ENCODE data around the gene KIRREL1. TPM values are rescaled to one million over a fixed set of nuclear protein-coding genes. Genes with fewer than 3 reads are reported as not detected.
A peak's percentile ranks its signal among the peaks of the same experiment; 100 is the strongest.

KIRREL1 gene
- total and polyA plus RNA-seq, 2 donors (not counting 1 experiment from before 2014, with no cell fraction given) = 55.5 to 123 TPM

- Histone ChIP-seq H3K9ac (ENCODE audit: insufficient read depth, low read length) (no peak overlapping the region), H3K27me3 (ENCODE audit: control insufficient read depth, insufficient read depth, low read length) (no peaks in the 10 kb centered on the region), H2AFZ (ENCODE audit: low read length) (no peak overlapping the region), H3K79me2 (ENCODE audit: control insufficient read depth, insufficient read depth, low read length) (peaks cover 62% of the 10 kb centered on the region), H3K4me3 (replicated peaks in 1 of 4; ENCODE audit: control extremely low read depth in 1 of 4, insufficient read depth in 1 of 4, low read depth in 3 of 4, low read length in 4 of 4) (no peak overlapping the region), H3K4me2 (ENCODE audit: extremely low read depth, insufficient read depth, low read length) (no peak overlapping the region), H3K27ac (ENCODE audit: insufficient read depth, low read length) (no peak overlapping the region), H4K20me1 (ENCODE audit: control insufficient read depth, extremely low read depth, insufficient read depth, low read length) (peaks cover 2% of the 10 kb centered on the region), H3K4me1 (ENCODE audit: control insufficient read depth, extremely low read depth, insufficient read depth, low read length) (peaks cover 27% of the 10 kb centered on the region), H3K9me3 (ENCODE audit: control insufficient read depth, insufficient read depth, low read depth, low read length) (no peaks in the 10 kb centered on the region), H3K36me3 (ENCODE audit: control insufficient read depth, insufficient read depth, low read length) (no peaks in the 10 kb centered on the region)
- DNase-seq (ENCODE audit: low read depth in 2 of 2) = no peak
- no peak for TF ChIP-seq CTCF (conservative IDR thresholded peaks at IDR 0.05 in 1 of 2, IDR thresholded peaks at IDR 0.05 in 1 of 2; ENCODE audit: low read depth in 1 of 2, low read length in 2 of 2)
- no peak for TF ChIP-seq EZH2 (IDR thresholded peaks at IDR 0.05; ENCODE audit: low read length, missing control alignments)
Observed at GRCh38 chr1:158068918-158069317, 75.5 kb downstream of the KIRREL1 start.

GRCh38 chr1:158071138-158071537 lies 77.7 kb downstream of the KIRREL1 start:
- Histone ChIP-seq H3K79me2 (ENCODE audit: control insufficient read depth, insufficient read depth, low read length) (peaks cover 58% of the 10 kb centered on the region), H3K27me3 (ENCODE audit: control insufficient read depth, insufficient read depth, low read length) (no peaks in the 10 kb centered on the region), H3K4me2 (ENCODE audit: extremely low read depth, insufficient read depth, low read length) (no peak overlapping the region), H3K4me1 (ENCODE audit: control insufficient read depth, extremely low read depth, insufficient read depth, low read length) (peaks cover 27% of the 10 kb centered on the region), H3K36me3 (ENCODE audit: control insufficient read depth, insufficient read depth, low read length) (no peaks in the 10 kb centered on the region), H3K9ac (ENCODE audit: insufficient read depth, low read length) (no peak overlapping the region), H3K4me3 (replicated peaks in 1 of 4; ENCODE audit: control extremely low read depth in 1 of 4, insufficient read depth in 1 of 4, low read depth in 3 of 4, low read length in 4 of 4) (no peak overlapping the region), H2AFZ (ENCODE audit: low read length) (no peak overlapping the region), H4K20me1 (ENCODE audit: control insufficient read depth, extremely low read depth, insufficient read depth, low read length) (peaks cover 2% of the 10 kb centered on the region), H3K9me3 (ENCODE audit: control insufficient read depth, insufficient read depth, low read depth, low read length) (no peaks in the 10 kb centered on the region), H3K27ac (ENCODE audit: insufficient read depth, low read length) (no peak overlapping the region)
- peak in 1 of 2 donors; percentile 47 for DNase-seq (ENCODE audit: low read depth in 2 of 2)
- TF ChIP-seq EZH2 (IDR thresholded peaks at IDR 0.05; ENCODE audit: low read length, missing control alignments) (no peak), CTCF (conservative IDR thresholded peaks at IDR 0.05 in 1 of 2, IDR thresholded peaks at IDR 0.05 in 1 of 2; ENCODE audit: low read depth in 1 of 2, low read length in 2 of 2) (no peak)

- Histone ChIP-seq H3K79me2 (ENCODE audit: control insufficient read depth, insufficient read depth, low read length) (peaks cover 23% of the 10 kb centered on the region), H3K4me1 (ENCODE audit: control insufficient read depth, extremely low read depth, insufficient read depth, low read length) (peaks cover 3% of the 10 kb centered on the region), H3K9me3 (ENCODE audit: control insufficient read depth, insufficient read depth, low read depth, low read length) (no peaks in the 10 kb centered on the region), H2AFZ (ENCODE audit: low read length) (no peak overlapping the region), H4K20me1 (ENCODE audit: control insufficient read depth, extremely low read depth, insufficient read depth, low read length) (no peaks in the 10 kb centered on the region), H3K27me3 (ENCODE audit: control insufficient read depth, insufficient read depth, low read length) (no peaks in the 10 kb centered on the region), H3K9ac (ENCODE audit: insufficient read depth, low read length) (no peak overlapping the region), H3K27ac (ENCODE audit: insufficient read depth, low read length) (no peak overlapping the region), H3K4me2 (ENCODE audit: extremely low read depth, insufficient read depth, low read length) (no peak overlapping the region), H3K36me3 (ENCODE audit: control insufficient read depth, insufficient read depth, low read length) (peaks cover 10% of the 10 kb centered on the region), H3K4me3 (replicated peaks in 1 of 4; ENCODE audit: control extremely low read depth in 1 of 4, insufficient read depth in 1 of 4, low read depth in 3 of 4, low read length in 4 of 4) (no peak overlapping the region)
- no peak for DNase-seq (ENCODE audit: low read depth in 2 of 2)
- no peak for TF ChIP-seq CTCF (conservative IDR thresholded peaks at IDR 0.05 in 1 of 2, IDR thresholded peaks at IDR 0.05 in 1 of 2; ENCODE audit: low read depth in 1 of 2, low read length in 2 of 2)
- no peak for TF ChIP-seq EZH2 (IDR thresholded peaks at IDR 0.05; ENCODE audit: low read length, missing control alignments)
Observed at GRCh38 chr1:158075078-158075477, 81.6 kb downstream of the KIRREL1 start.

Data from fibroblast of lung (primary cell).